ENCODE data around the gene FRMD8.

Gene FRMD8

DNA sequence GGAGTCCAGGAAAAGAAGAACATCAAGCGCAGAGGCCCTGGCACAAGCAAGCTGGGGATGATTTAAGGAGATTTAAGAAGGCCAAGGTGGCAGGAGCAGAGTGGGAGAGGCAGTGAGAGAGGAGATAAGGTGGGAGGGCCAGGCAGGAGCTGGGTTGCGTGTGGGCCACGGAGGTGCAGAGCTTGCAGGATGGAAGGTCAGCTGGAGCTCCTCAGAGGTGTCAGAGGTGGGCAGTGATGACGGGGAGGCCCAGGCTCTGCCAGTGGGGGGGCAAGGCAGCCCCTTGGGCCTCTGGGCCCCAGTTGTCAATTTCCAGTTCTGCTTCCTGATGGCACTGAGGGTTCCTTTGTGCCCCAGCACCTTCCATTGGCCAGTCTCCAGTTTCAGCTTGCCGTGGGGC, 6.5 kb downstream of the FRMD8 start:
- no peak for TF ChIP-seq ZNF274 (IDR thresholded peaks at IDR 0.05; ENCODE audit: low read depth, low read length)
- no peak overlapping the region for H3K4me3 ChIP-seq (ENCODE audit: low read length)

DNA sequence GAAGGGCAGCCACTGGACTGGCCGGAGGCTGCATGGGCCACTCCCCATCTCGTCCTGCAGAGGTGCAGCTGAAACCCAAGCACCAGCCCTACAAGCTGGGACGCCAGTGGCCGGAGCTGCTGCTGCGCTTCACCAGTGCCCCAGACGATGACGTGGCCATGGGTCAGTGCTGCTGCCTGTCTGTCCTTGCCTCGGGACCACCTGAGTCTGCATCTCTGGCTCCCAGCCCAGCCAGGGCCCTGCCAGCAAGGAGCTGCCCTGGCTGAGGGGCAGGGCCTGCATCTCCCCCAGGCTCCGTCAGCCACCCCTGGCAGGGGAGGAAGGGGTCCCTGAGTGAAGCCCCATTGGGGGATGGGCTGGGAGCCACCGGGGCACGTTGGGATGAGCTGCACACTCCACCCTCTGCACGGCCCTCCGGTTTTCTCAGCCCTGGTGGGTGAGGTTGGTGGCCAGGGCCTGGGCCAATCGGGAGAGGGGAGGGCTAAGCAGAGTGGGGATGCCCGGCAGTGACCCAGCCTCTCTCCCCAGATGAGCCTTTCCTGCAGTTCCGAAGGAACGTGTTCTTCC, 7.2 kb downstream of the FRMD8 start:
- no peak for TF ChIP-seq ZNF274 (IDR thresholded peaks at IDR 0.05; ENCODE audit: low read depth, low read length)
- H3K4me3 ChIP-seq (ENCODE audit: low read length): no peak overlapping the region

DNA sequence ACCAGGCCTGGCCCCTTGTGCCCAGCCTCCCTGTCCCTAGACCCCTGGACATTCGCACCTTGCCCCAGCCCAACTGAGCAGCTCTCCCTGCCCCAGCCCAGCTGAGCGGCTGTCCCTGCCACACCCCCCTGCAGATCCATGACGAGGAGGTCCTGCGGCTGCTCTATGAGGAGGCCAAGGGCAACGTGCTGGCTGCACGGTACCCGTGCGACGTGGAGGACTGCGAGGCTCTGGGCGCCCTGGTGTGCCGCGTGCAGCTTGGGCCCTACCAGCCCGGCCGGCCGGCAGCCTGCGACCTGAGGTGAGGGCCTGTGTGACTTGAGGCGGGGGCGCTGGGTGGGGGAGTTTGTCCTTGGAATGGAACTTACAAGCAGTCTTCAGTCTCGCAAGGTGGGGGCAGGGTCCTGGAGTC, 7.7 kb downstream of the FRMD8 start:
- TF ChIP-seq ZNF274 (IDR thresholded peaks at IDR 0.05; ENCODE audit: low read depth, low read length): no peak
- no peak overlapping the region for H3K4me3 ChIP-seq (ENCODE audit: low read length)

DNA sequence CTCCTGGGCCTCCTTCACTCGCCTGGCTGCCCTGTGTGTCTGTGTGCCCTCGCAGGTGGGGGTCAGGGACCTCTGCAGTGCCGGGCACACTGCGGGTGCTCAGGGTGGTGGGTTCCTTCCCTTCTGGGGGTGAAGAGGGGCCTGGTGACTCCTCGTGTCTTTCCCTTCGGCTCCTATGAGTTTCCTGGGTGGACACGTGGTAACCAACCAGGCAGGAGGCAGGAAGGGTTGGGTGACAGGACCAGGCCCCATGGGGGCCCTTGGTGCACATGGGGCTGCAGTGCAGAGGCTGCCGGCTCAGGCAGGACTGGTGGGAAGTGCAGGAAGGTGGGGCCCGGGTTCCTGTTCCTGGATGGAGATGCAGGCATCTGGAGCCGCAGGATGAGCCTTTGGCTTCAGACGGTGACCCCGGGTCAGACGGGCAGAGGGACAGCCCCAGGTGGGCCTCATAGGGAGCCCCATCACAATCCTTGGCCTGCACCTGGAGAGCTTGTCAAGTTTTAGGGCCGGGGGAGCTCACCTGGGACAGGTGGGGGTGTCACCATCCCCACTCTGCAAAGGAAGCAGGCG, 9.6 kb downstream of the FRMD8 start:
- TF ChIP-seq ZNF274 (IDR thresholded peaks at IDR 0.05; ENCODE audit: low read depth, low read length): no peak
- no peak overlapping the region for H3K4me3 ChIP-seq (ENCODE audit: low read length)

DNA sequence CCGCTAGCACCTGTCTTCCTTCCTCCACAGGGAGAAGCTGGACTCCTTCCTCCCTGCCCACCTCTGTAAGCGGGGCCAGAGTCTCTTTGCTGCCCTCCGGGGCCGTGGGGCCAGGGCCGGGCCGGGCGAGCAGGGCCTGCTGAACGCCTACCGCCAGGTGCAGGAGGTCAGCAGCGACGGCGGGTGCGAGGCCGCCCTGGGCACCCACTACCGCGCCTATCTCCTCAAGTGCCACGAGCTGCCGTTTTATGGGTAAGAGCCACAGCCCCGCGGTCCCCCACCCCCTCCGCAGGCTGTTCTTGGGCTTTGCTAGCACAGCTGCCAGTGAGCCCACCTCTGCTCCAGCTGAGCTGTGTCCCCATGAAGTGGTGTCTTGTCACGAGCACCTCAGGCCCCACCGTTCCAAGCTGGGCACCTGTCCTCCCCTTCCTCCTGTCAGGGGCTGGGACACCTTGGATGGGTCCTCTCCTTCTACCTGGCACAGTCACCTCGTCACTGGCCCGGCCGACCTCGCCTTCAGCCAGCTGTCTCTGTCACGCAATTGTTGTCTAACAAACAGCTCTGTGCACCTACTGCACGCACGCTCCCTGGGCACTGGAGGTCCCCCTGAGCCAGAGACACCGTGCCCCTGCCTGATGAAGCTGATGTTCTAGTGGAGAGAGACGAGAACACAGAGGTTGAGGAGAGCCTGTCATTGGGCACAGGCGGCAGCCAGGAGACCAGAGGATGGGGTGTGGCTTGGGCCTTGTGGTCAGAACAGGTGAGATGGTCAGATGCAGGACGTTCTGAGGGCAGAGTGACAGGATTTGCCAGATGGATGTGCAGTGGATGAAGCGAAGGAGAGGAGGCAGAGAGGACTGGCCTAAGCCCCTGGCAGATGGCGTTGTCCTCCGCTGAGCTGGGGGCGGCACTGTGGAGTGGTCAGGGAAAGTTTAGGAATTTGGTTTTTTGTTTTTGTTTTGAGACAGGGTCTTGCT, 10.6 kb downstream of the FRMD8 start:
- no peak for TF ChIP-seq ZNF274 (IDR thresholded peaks at IDR 0.05; ENCODE audit: low read depth, low read length)
- no peak overlapping the region for H3K4me3 ChIP-seq (ENCODE audit: low read length)

DNA sequence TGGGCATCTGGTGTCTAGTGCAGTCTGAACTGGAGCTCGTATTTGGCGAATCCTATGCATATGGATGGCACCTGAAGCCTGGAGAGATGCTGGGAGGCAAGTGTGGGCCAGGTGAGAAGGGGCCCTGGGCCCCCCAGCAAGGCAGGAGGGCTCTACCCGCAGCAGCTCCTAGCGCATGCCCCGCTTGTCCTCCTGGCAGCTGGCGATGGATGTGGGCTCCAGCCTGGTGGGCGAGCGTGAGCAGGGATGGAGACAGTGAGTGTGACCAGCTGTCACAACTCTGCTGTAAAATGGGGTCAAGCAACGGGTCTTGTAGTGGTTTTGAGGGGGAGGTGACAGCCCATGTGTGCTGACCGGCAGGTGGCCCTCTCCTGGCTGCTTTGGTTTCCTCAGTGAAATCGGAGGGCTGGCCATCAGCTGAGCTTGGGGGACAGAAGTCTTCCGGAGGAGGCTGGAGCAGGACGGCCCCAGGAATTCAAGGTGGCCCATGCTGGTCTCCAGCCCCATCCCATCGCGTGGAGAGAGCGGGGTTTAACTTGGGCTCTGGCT, 12.0 kb downstream of the FRMD8 start:
- no peak overlapping the region for H3K4me3 ChIP-seq (ENCODE audit: low read length)
- TF ChIP-seq ZNF274 (IDR thresholded peaks at IDR 0.05; ENCODE audit: low read depth, low read length): no peak

DNA sequence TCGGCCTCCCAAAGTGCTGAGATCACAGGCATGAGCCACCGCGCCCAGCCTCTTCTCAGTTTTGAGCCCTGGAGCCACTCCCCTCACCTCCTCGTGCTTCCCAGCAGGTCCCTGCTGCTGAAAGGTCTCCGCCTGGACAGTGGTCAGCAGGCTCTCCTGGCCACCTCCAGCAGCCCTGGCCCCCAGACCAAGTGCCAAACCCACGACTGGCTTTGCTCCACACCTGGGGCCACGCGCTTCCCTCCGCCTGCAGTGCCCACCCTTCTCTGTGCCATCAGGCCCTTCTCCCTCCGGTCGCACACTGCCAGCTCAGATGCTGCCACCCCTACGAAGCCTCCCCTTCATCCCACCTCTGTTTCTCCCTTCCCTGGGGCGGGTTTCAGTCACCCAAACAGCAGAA, 12.8 kb downstream of the FRMD8 start:
- no peak overlapping the region for H3K4me3 ChIP-seq (ENCODE audit: low read length)
- TF ChIP-seq ZNF274 (IDR thresholded peaks at IDR 0.05; ENCODE audit: low read depth, low read length): no peak

DNA sequence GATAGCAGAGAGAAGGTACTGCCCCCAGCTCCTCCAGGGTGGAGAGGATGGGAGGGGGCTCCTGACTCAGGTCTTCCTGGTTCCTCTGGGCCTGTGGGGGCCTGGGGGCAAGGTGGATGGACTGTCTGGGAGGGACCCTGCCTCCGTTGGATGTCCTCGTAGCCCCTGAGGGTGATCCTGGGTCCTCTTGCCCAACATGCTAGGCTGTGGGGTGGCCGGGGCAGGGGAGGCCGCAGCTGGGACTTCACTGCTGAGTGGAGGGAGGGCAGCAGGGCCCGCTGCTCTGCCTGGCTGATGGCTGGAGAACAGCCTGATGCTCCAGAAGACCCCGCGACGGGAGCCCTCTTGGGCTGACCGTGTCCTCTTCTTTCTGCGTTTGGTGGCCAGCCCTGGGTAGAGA, 13.4 kb downstream of the FRMD8 start:
- TF ChIP-seq ZNF274 (IDR thresholded peaks at IDR 0.05; ENCODE audit: low read depth, low read length): no peak
- H3K4me3 ChIP-seq (ENCODE audit: low read length): no peak overlapping the region

DNA sequence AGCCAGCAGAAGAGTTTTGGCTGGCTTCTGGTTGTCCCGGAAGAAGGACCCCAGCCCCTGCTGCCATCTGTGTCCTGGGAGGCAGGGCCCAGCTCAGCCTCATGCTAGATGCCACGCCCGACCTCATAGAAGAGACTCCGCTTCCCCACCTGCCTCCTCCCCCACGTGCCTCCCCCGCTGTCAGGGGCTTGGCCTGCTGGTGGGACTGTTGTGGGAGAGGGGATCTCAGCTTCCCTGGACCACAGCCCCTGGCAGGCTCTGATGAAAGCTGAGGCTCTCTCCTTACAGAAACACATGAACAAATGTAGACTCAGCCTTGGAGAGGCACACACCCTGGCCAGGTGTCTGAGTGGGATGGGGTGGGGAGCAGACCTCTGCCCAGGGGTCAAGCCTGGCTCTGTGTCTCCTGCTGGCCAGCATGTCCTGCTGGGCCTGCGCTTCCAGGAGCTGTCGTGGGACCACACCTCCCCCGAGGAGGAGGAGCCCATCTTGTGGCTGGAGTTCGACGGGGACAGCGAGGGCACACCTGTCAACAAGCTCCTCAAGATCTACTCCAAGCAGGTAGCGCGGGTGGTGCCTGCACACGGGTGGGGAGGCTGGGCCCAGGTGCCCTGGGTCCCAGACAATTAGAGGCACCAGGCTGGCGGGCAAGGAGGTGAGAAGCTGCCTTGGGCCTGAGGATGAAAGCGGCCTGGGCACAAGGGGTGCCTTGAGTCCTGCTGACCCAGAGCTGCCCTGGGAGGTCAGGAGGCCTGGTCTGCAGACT, 14.1 kb downstream of the FRMD8 start:
- no peak overlapping the region for H3K4me3 ChIP-seq (ENCODE audit: low read length)
- no peak for TF ChIP-seq ZNF274 (IDR thresholded peaks at IDR 0.05; ENCODE audit: low read depth, low read length)

DNA sequence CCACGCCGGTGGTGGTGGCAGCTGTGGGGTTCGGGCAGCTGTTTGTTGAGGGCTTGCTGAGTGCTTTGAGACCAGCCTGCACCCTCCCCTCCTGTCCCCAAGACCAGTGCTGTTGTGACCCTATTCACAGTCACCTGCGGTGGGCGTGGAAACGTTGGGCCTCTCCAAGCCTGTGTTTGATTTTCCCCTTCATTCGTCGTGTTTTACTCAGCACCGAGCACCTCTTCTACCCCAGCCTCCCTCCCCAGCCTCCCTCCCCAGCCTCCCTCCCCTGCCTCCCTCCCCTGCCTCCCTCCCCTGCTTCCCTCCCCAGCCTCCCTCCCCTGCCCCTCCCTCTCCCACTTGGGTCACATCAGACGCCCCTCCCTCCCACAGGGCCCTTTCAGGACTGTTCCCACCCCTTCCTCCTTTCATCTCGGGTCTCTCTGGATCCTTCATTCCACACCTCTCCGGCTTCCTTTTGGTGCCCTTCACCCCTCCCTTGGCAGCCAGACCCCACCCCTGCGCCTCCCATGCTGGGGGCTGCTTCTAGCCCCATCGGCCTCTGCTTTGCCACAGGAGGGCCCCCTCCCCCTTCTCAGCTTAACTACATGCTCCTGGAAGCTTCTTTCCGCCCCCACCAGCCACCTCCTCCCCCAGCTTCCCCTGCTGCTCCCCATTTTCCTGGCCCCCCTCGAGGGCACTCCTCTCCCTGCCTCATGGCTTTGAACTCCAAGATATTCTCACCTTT, 14.8 kb downstream of the FRMD8 start:
- no peak overlapping the region for H3K4me3 ChIP-seq (ENCODE audit: low read length)
- no peak for TF ChIP-seq ZNF274 (IDR thresholded peaks at IDR 0.05; ENCODE audit: low read depth, low read length)

DNA sequence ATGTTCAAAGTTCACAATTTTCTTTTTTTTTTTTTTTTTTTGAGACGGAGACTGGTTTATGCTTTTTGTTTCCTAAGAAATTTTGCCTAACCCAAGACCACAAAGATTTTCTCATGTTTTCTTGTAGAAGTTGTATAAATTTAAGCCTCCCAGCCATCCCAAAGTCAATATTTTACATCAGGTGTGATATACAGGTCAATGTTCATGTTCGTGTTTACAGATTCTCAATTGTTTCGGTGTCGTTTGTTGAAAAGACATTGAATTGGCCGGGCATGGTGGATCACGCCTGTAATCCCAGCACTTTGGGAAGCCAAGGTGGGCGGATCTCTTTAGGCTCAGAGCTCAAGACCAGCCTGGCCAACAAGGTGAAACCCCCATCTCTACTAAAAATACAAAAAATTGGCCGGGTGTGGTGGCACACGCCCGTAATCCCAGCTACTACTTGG, 15.4 kb downstream of the FRMD8 start:
- H3K4me3 ChIP-seq (ENCODE audit: low read length): no peak overlapping the region

DNA sequence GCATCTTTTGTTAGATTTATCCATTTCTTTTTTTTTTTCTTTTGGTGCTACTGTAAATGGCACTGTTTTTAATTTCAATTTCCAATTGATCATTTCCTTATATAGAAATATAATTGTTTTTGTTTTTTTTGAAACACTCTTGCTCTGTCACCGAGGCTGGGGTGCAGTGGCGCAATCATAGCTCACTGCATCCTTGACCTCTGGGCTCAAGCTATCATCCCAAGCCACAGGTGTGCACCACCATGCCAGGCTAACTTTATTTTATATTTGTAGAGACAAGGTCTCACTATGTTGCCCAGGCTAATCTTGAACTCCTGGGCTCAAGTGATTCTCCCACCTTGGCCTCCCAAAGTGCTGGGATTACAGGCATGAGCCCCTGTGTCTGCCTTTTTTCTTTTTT, 16.4 kb downstream of the FRMD8 start:
- H3K4me3 ChIP-seq (ENCODE audit: low read length): no peak overlapping the region
- no peak for TF ChIP-seq ZNF274 (IDR thresholded peaks at IDR 0.05; ENCODE audit: low read depth, low read length)

More for the DNA sequence above, 15.4 kb downstream of the FRMD8 start:
- TF ChIP-seq ZNF274 (IDR thresholded peaks at IDR 0.05; ENCODE audit: low read depth, low read length): no peak

DNA sequence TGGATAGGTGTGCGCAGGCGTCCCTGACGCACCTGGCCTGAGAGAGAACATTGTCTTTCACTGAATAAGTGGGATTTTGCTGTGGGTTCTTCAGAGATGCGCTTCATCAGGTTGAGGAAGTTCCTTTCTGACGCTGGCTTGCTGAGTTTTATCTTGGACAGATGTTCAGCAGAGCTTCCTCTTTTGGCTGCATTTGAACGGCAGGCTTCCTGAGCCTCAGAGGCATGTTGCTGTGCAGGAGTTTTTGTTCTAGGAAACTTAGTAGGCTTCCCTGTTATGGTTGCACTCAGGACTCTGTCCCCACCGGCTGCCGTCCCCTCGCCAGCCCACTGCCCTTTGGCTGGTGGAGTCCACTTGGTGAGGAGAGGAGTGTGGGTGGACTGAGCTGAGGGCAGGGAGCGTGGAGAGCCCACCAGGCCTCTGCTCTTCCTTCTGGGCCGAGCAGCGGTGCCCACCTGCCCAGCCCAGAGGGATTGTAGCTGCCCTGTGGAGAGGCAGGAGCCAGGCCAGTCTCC, 17.2 kb downstream of the FRMD8 start:
- H3K4me3 ChIP-seq (ENCODE audit: low read length): no peak overlapping the region; the same call in 1 of the 2 replicates
- no peak for TF ChIP-seq ZNF274 (IDR thresholded peaks at IDR 0.05; ENCODE audit: low read depth, low read length)

Data from GM08714 (cell line).